Measurements from ENCODE around the gene DEFB112. TPM values are rescaled to one million over a fixed set of nuclear protein-coding genes. Genes with fewer than 3 reads are reported as not detected.

The DEFB112 gene
- total RNA-seq, 1 donor from 2014 or later = not detected

DNA sequence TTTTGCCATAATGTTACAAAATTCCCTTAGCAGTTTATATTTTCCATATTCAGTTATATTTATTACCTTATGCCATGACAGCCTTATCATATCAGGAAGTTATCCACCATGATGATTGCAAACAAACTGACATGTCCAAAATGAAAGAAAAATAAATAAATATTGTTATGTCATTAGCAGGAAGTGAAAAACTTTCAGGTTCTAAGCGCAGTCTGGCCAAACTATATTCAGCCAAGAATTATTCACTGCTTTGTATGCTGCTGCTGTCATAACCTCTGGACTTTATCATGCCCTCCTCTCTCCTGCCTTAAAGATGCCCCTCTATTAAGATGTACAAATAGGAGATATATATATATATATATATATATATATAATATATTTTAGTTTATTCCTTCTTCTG is 27.7 kb upstream of the DEFB112 start:
- H2AFZ ChIP-seq (ENCODE audit: low read depth, low read length) = no peak overlapping the region
- H3K4me3 Mint-ChIP-seq (ENCODE audit: unreplicated experiment) = no peak overlapping the region
- no peak overlapping the region for H3K9ac ChIP-seq (ENCODE audit: low read length)
- no peaks in the 10 kb centered on the region for H3K36me3 ChIP-seq (ENCODE audit: insufficient read depth, low read length)
- H3K4me2 ChIP-seq (ENCODE audit: low read length) = no peak overlapping the region
- DNase-seq (ENCODE audit: low read depth) (no peak), FAIRE-seq (no peak)
- no peaks in the 10 kb centered on the region for H3K27me3 ChIP-seq (ENCODE audit: insufficient read depth, low read length)
- no peak overlapping the region for H3K4me3 ChIP-seq (ENCODE audit: insufficient read depth, low read depth, low read length)
- H3K36me3 Mint-ChIP-seq (ENCODE audit: low read depth, unreplicated experiment) = no peaks in the 10 kb centered on the region
- no peaks in the 10 kb centered on the region for H3K9me3 ChIP-seq (ENCODE audit: insufficient read depth, low read depth, low read length)
- no peak overlapping the region for H3K27ac ChIP-seq (ENCODE audit: low read depth, low read length)
- H3K27ac Mint-ChIP-seq (ENCODE audit: unreplicated experiment) = no peak overlapping the region
- H3K9me3 Mint-ChIP-seq (ENCODE audit: unreplicated experiment) = no peaks in the 10 kb centered on the region
- H3K4me1 ChIP-seq (ENCODE audit: insufficient read depth, low read length) = no peaks in the 10 kb centered on the region
- no peak for TF ChIP-seq EZH2 (IDR thresholded peaks at IDR 0.05; ENCODE audit: insufficient read depth, low read length)
- TF ChIP-seq, protein P1, sequence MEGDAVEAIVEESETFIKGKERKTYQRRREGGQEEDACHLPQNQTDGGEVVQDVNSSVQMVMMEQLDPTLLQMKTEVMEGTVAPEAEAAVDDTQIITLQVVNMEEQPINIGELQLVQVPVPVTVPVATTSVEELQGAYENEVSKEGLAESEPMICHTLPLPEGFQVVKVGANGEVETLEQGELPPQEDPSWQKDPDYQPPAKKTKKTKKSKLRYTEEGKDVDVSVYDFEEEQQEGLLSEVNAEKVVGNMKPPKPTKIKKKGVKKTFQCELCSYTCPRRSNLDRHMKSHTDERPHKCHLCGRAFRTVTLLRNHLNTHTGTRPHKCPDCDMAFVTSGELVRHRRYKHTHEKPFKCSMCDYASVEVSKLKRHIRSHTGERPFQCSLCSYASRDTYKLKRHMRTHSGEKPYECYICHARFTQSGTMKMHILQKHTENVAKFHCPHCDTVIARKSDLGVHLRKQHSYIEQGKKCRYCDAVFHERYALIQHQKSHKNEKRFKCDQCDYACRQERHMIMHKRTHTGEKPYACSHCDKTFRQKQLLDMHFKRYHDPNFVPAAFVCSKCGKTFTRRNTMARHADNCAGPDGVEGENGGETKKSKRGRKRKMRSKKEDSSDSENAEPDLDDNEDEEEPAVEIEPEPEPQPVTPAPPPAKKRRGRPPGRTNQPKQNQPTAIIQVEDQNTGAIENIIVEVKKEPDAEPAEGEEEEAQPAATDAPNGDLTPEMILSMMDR (IDR thresholded peaks at IDR 0.05; ENCODE audit: insufficient read depth, low read depth, low read length) = no peak
- no peaks in the 10 kb centered on the region for H3K27me3 Mint-ChIP-seq (ENCODE audit: low read depth, unreplicated experiment)
- no peaks in the 10 kb centered on the region for H3K4me1 Mint-ChIP-seq (ENCODE audit: low read depth, unreplicated experiment)
- no peaks in the 10 kb centered on the region for H4K20me1 ChIP-seq (ENCODE audit: insufficient read depth, low read length)
- H3K79me2 ChIP-seq (ENCODE audit: insufficient read depth, low read length) = no peaks in the 10 kb centered on the region

DNA sequence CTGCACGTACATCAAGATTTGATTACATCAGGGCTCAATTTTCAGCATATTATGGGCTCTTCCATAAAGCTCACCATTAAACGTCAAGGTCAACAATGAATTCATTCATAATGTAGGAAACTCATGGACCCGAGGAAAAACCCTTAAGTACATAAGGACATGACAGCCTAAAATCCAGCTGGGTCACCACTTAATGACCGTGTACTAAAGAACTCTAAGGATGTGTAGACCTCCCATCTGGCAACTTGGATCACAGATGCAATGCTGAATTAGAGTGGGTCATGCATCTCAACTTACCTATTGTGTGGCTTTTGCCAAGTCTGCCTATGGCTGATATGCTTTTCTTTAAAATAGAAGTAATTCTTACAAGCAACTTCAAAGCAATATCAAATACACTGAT is 26.7 kb upstream of the DEFB112 start:
- Histone ChIP-seq H3K27me3 (ENCODE audit: insufficient read depth, low read length) (no peaks in the 10 kb centered on the region), H3K36me3 (ENCODE audit: insufficient read depth, low read length) (no peaks in the 10 kb centered on the region), H3K4me1 (ENCODE audit: insufficient read depth, low read length) (no peaks in the 10 kb centered on the region), H3K4me3 (ENCODE audit: insufficient read depth, low read depth, low read length) (no peak overlapping the region), H3K79me2 (ENCODE audit: insufficient read depth, low read length) (no peaks in the 10 kb centered on the region), H3K4me2 (ENCODE audit: low read length) (no peak overlapping the region), H3K27ac (ENCODE audit: low read depth, low read length) (no peak overlapping the region), H3K9ac (ENCODE audit: low read length) (no peak overlapping the region), H3K9me3 (ENCODE audit: insufficient read depth, low read depth, low read length) (no peaks in the 10 kb centered on the region), H4K20me1 (ENCODE audit: insufficient read depth, low read length) (no peaks in the 10 kb centered on the region), H2AFZ (ENCODE audit: low read depth, low read length) (no peak overlapping the region)
- TF ChIP-seq EZH2 (IDR thresholded peaks at IDR 0.05; ENCODE audit: insufficient read depth, low read length) = no peak
- TF ChIP-seq, protein P1 (IDR thresholded peaks at IDR 0.05; ENCODE audit: insufficient read depth, low read depth, low read length) = no peak
- Mint-ChIP-seq H3K27ac (ENCODE audit: unreplicated experiment) (no peak overlapping the region), H3K9me3 (ENCODE audit: unreplicated experiment) (no peaks in the 10 kb centered on the region), H3K4me1 (ENCODE audit: low read depth, unreplicated experiment) (no peaks in the 10 kb centered on the region), H3K4me3 (ENCODE audit: unreplicated experiment) (no peak overlapping the region), H3K36me3 (ENCODE audit: low read depth, unreplicated experiment) (no peaks in the 10 kb centered on the region), H3K27me3 (ENCODE audit: low read depth, unreplicated experiment) (no peaks in the 10 kb centered on the region)
- FAIRE-seq = no peak
- no peak for DNase-seq (ENCODE audit: low read depth)

DNA sequence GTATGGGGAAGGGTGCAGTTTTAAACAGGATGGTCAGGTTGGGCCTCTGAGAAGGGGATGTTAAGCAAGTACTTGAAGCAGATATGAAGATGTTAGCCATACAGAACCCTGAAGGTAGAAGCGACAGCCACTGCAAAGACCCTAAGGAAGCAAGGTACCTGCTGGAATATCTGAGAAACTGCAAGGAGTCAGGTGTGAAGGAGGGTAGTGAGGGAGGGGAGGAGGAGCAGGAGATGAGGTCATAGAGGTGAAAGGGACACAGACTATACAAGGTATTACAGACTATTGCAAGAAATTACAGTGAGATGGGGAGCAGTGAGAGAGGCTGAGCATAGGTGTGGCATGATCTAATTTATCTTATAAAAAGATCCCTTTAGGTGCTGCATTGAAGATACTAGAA is 22.2 kb upstream of the DEFB112 start:
- Histone ChIP-seq H3K4me1 (ENCODE audit: insufficient read depth, low read length) (no peaks in the 10 kb centered on the region), H3K4me2 (ENCODE audit: low read length) (no peak overlapping the region), H3K4me3 (ENCODE audit: insufficient read depth, low read depth, low read length) (no peak overlapping the region), H3K36me3 (ENCODE audit: insufficient read depth, low read length) (no peaks in the 10 kb centered on the region), H2AFZ (ENCODE audit: low read depth, low read length) (no peak overlapping the region), H4K20me1 (ENCODE audit: insufficient read depth, low read length) (no peaks in the 10 kb centered on the region), H3K27me3 (ENCODE audit: insufficient read depth, low read length) (no peaks in the 10 kb centered on the region), H3K79me2 (ENCODE audit: insufficient read depth, low read length) (no peaks in the 10 kb centered on the region), H3K9ac (ENCODE audit: low read length) (no peak overlapping the region), H3K27ac (ENCODE audit: low read depth, low read length) (no peak overlapping the region), H3K9me3 (ENCODE audit: insufficient read depth, low read depth, low read length) (no peaks in the 10 kb centered on the region)
- DNase-seq (ENCODE audit: low read depth) = no peak
- no peaks in the 10 kb centered on the region for H3K9me3 Mint-ChIP-seq (ENCODE audit: unreplicated experiment)
- H3K4me1 Mint-ChIP-seq (ENCODE audit: low read depth, unreplicated experiment) = no peaks in the 10 kb centered on the region
- FAIRE-seq = no peak
- no peaks in the 10 kb centered on the region for H3K27me3 Mint-ChIP-seq (ENCODE audit: low read depth, unreplicated experiment)
- no peak overlapping the region for H3K27ac Mint-ChIP-seq (ENCODE audit: unreplicated experiment)
- no peak for TF ChIP-seq EZH2 (IDR thresholded peaks at IDR 0.05; ENCODE audit: insufficient read depth, low read length)
- TF ChIP-seq, protein P1 (IDR thresholded peaks at IDR 0.05; ENCODE audit: insufficient read depth, low read depth, low read length) = no peak
- H3K4me3 Mint-ChIP-seq (ENCODE audit: unreplicated experiment) = no peak overlapping the region
- no peaks in the 10 kb centered on the region for H3K36me3 Mint-ChIP-seq (ENCODE audit: low read depth, unreplicated experiment)
